Trophoblast cell (in vitro differentiated cells and primary cell): Measurements from ENCODE around the gene OGFOD3.

Experiments used
- DNase-seq, 2 donors: peaks; one replicate each; pipeline ENCODE4 v3.0.0-alpha.2; 2016
- H2AFZ ChIP-seq: 2 replicates; pipeline ENCODE4 v1.6.1; 2013; ENCODE audit warnings: low read length, moderate library complexity, mild to moderate bottlenecking; ENCODE audit not compliant: insufficient read depth, poor library complexity
- H2AK5ac ChIP-seq: 2 replicates; pipeline ENCODE4 v1.6.1; 2013; ENCODE audit warnings: mild to moderate bottlenecking, low read length
- H2BK120ac ChIP-seq: 2 replicates; pipeline ENCODE4 v1.6.1; 2013; ENCODE audit warnings: low read length, mild to moderate bottlenecking, moderate library complexity; ENCODE audit not compliant: insufficient read depth, poor library complexity
- H2BK12ac ChIP-seq: 2 replicates; pipeline ENCODE4 v1.6.1; 2013; ENCODE audit warnings: mild to moderate bottlenecking, low read length, moderate library complexity
- H2BK5ac ChIP-seq: 2 replicates; pipeline ENCODE4 v1.6.1; 2013; ENCODE audit warnings: low read length, low read depth, moderate library complexity, mild to moderate bottlenecking; ENCODE audit not compliant: poor library complexity
- H3K14ac ChIP-seq: 2 replicates; pipeline ENCODE4 v1.6.1; 2013; ENCODE audit warnings: mild to moderate bottlenecking, low read length
- H3K18ac ChIP-seq: 2 replicates; pipeline ENCODE4 v1.6.1; 2013; ENCODE audit warnings: mild to moderate bottlenecking, low read length
- H3K23ac ChIP-seq: 2 replicates; pipeline ENCODE4 v1.6.1; 2013; ENCODE audit warnings: low read length
- H3K27ac ChIP-seq: 2 replicates; pipeline ENCODE4 v1.5.1; 2013; ENCODE audit warnings: low read depth, mild to moderate bottlenecking, inconsistent platforms, low read length, moderate library complexity
- H3K27me3 ChIP-seq: 2 replicates; pipeline ENCODE4 v1.6.1; 2013; ENCODE audit warnings: inconsistent platforms, mild to moderate bottlenecking, low read length, moderate library complexity; ENCODE audit not compliant: insufficient read depth
- H3K36me3 ChIP-seq, 2 experiments: 1 replicate in 1 of 2; 2 replicates in 1 of 2; pipeline ENCODE4 v1.6.1; 2013; ENCODE audit warnings: low read length in 2 of 2, mild to moderate bottlenecking in 2 of 2, moderate library complexity in 1 of 2; ENCODE audit not compliant: insufficient read depth in 2 of 2, control insufficient read depth in 1 of 2
- H3K4ac ChIP-seq: 2 replicates; pipeline ENCODE4 v1.6.1; 2013; ENCODE audit warnings: low read depth, mild to moderate bottlenecking, low read length, moderate library complexity
- H3K4me1 ChIP-seq, 2 experiments: 1 replicate in 1 of 2; 2 replicates in 1 of 2; pipeline ENCODE4 v1.6.1; 2013; ENCODE audit warnings: low read length in 2 of 2, mild to moderate bottlenecking in 2 of 2, moderate library complexity in 1 of 2; ENCODE audit not compliant: insufficient read depth in 2 of 2, control insufficient read depth in 1 of 2
- H3K4me2 ChIP-seq: 2 replicates; pipeline ENCODE4 v1.6.1; 2013; ENCODE audit warnings: inconsistent platforms, mild to moderate bottlenecking, low read length, moderate library complexity
- H3K4me3 ChIP-seq: 2 replicates; pipeline ENCODE4 v1.5.1; 2013; ENCODE audit warnings: mild to moderate bottlenecking, low read depth, low read length, inconsistent platforms
- H3K79me1 ChIP-seq: one replicate; pipeline ENCODE4 v1.6.1; 2013; ENCODE audit warnings: low read length
- H3K79me2 ChIP-seq: 2 replicates; pipeline ENCODE4 v1.6.1; 2013; ENCODE audit warnings: low read length, mild to moderate bottlenecking; ENCODE audit not compliant: control insufficient read depth, insufficient read depth, poor library complexity
- H3K9ac ChIP-seq: 2 replicates; pipeline ENCODE4 v1.6.1; 2013; ENCODE audit warnings: mild to moderate bottlenecking, low read length
- H3K9me3 ChIP-seq: 2 replicates; pipeline ENCODE4 v1.6.1; 2013; ENCODE audit warnings: low read depth, mild to moderate bottlenecking, control low read depth, inconsistent platforms, low read length; ENCODE audit not compliant: insufficient read depth
- H4K12ac ChIP-seq: 2 replicates; pipeline ENCODE4 v1.6.1; 2013; ENCODE audit warnings: low read depth, mild to moderate bottlenecking, low read length, moderate library complexity
- H4K8ac ChIP-seq: 2 replicates; pipeline ENCODE4 v1.6.1; 2013; ENCODE audit warnings: low read depth, mild to moderate bottlenecking, low read length, moderate library complexity
- H4K91ac ChIP-seq: one replicate; pipeline ENCODE4 v1.6.1; 2013; ENCODE audit warnings: low read depth, mild to moderate bottlenecking, low read length, moderate library complexity
- WGBS: extraction: QIAGEN DNeasy Blood & Tissue Kit; methylation state at CpG from one replicate; pipeline ENCODE4 v1.1.7; 2013; ENCODE audit warnings: missing lambda C conversion rate; ENCODE audit not compliant: insufficient read length, insufficient coverage; ENCODE audit errors: extremely low coverage; 5-methylcytosine and 5-hydroxymethylcytosine counted together

The OGFOD3 gene

DNA sequence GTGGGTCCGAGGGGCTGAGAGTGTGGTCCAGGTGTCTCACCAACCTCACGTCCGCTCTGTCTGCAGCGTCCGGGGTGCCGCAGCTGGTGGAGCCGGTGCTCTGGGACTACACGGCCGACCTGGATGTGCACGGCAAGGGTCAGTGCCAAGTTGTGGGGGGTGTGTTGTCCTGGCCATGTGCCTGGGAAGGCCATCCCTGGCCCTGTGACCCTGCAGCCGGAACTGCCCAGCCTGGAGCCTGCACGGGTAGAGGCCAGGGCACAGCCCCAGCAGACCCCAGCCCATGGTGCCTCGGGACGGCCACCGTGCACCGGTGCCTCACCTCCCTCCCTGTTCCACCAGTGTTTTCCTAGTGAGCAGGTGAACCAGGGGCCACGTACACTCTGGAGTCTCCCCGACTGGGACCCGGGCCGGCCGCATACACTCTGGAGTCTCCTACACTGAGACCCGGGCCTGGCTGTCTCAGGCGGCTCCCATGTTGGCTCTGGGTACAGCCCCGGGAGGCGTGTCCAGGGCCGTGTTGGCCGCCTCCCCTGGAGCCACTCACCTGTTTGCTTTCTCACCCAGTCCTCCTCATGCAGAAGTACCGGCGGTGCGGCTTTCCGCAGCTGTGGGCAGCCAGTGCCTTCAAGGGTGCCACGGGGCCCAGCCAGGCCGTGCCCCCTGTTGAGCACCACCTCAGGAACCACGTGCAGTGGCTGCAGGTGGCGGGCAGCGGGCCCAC lies 18.4 kb upstream of the OGFOD3 start:
- no CpG with 5 or more reads among the region's 36 CpGs for WGBS
- Histone ChIP-seq H3K27ac (no peak overlapping the region), H3K4ac (no peak overlapping the region)

GRCh38 chr17:82435601-82436583 lies 17.5 kb upstream of the OGFOD3 start:
- no peak overlapping the region for H2AFZ ChIP-seq
- no peak overlapping the region for H3K18ac ChIP-seq
- no peak overlapping the region for H3K23ac ChIP-seq
- no peak overlapping the region for H4K12ac ChIP-seq
- no peak overlapping the region for H3K9ac ChIP-seq
- no peaks in the 10 kb centered on the region for H3K27me3 ChIP-seq
- no peak for DNase-seq
- peaks cover 3% of the 10 kb centered on the region for H3K9me3 ChIP-seq
- H3K4ac ChIP-seq = no peak overlapping the region
- no peak overlapping the region for H3K4me3 ChIP-seq
- peaks cover 6 to 7% of the 10 kb centered on the region in 2 experiments for H3K36me3 ChIP-seq
- H2AK5ac ChIP-seq = peak overlapping the region; percentile 3
- H3K4me2 ChIP-seq = no peak overlapping the region
- WGBS = no CpG with 5 or more reads among the region's 43 CpGs
- no peak overlapping the region for H4K91ac ChIP-seq
- no peaks in the 10 kb centered on the region for H3K79me2 ChIP-seq
- no peak overlapping the region for H2BK5ac ChIP-seq
- H2BK120ac ChIP-seq = no peak overlapping the region
- peaks cover 5% of the 10 kb centered on the region in 2 experiments for H3K4me1 ChIP-seq
- no peaks in the 10 kb centered on the region for H3K79me1 ChIP-seq
- no peak overlapping the region for H3K27ac ChIP-seq
- no peak overlapping the region for H2BK12ac ChIP-seq
- H3K14ac ChIP-seq = no peak overlapping the region
- no peak overlapping the region for H4K8ac ChIP-seq

More for the DNA sequence above, 18.4 kb upstream of the OGFOD3 start:
- no peak overlapping the region for H2BK120ac ChIP-seq
- H3K4me2 ChIP-seq = no peak overlapping the region
- H3K79me1 ChIP-seq = no peaks in the 10 kb centered on the region
- no peak overlapping the region for H3K14ac ChIP-seq
- no peak overlapping the region for H3K18ac ChIP-seq
- peaks cover 5% of the 10 kb centered on the region in 2 experiments for H3K4me1 ChIP-seq
- DNase-seq = no peak
- no peak overlapping the region for H2BK5ac ChIP-seq
- peaks cover 3% of the 10 kb centered on the region for H3K9me3 ChIP-seq
- H4K8ac ChIP-seq = no peak overlapping the region
- H3K36me3 ChIP-seq = peaks cover 6 to 9% of the 10 kb centered on the region in 2 experiments
- no peak overlapping the region for H3K23ac ChIP-seq
- no peak overlapping the region for H4K12ac ChIP-seq
- H3K27me3 ChIP-seq = no peaks in the 10 kb centered on the region
- no peaks in the 10 kb centered on the region for H3K79me2 ChIP-seq
- no peak overlapping the region for H2BK12ac ChIP-seq
- H2AFZ ChIP-seq = no peak overlapping the region
- H3K4me3 ChIP-seq = no peak overlapping the region
- no peak overlapping the region for H3K9ac ChIP-seq
- no peak overlapping the region for H2AK5ac ChIP-seq
- no peak overlapping the region for H4K91ac ChIP-seq

GRCh38 chr17:82435103-82435502 lies 16.7 kb upstream of the OGFOD3 start:
- H3K23ac ChIP-seq = no peak overlapping the region
- no peak overlapping the region for H3K4me3 ChIP-seq
- H4K91ac ChIP-seq = no peak overlapping the region
- peak; percentile 95 to 97 for DNase-seq
- peaks cover 6 to 7% of the 10 kb centered on the region in 2 experiments for H3K36me3 ChIP-seq
- no CpG with 5 or more reads among the region's 12 CpGs for WGBS
- H3K4me2 ChIP-seq = no peak overlapping the region
- H3K18ac ChIP-seq = no peak overlapping the region
- no peak overlapping the region for H2BK12ac ChIP-seq
- no peak overlapping the region for H3K4ac ChIP-seq
- H3K4me1 ChIP-seq = peaks cover 5% of the 10 kb centered on the region in 2 experiments
- H3K79me1 ChIP-seq = no peaks in the 10 kb centered on the region
- no peak overlapping the region for H2BK120ac ChIP-seq
- H3K9ac ChIP-seq = no peak overlapping the region
- peak overlapping the region; percentile 3 for H2AK5ac ChIP-seq
- no peaks in the 10 kb centered on the region for H3K79me2 ChIP-seq
- no peak overlapping the region for H4K12ac ChIP-seq
- H3K27me3 ChIP-seq = no peaks in the 10 kb centered on the region
- H2BK5ac ChIP-seq = no peak overlapping the region
- H2AFZ ChIP-seq = no peak overlapping the region
- peaks cover 3% of the 10 kb centered on the region for H3K9me3 ChIP-seq
- no peak overlapping the region for H4K8ac ChIP-seq
- no peak overlapping the region for H3K27ac ChIP-seq
- no peak overlapping the region for H3K14ac ChIP-seq

GRCh38 chr17:82434216-82434565 lies 15.8 kb upstream of the OGFOD3 start:
- no peak overlapping the region for H3K23ac ChIP-seq
- H3K4me1 ChIP-seq = peaks cover 5% of the 10 kb centered on the region in 2 experiments
- no peak overlapping the region for H3K4ac ChIP-seq
- no peak overlapping the region for H3K4me2 ChIP-seq
- no peak overlapping the region for H2AK5ac ChIP-seq
- no peak overlapping the region for H3K27ac ChIP-seq
- H4K8ac ChIP-seq = no peak overlapping the region
- peaks cover 6 to 7% of the 10 kb centered on the region in 2 experiments for H3K36me3 ChIP-seq
- no CpG with 5 or more reads among the region's 3 CpGs for WGBS
- no peak overlapping the region for H2BK120ac ChIP-seq
- H3K14ac ChIP-seq = no peak overlapping the region
- H2AFZ ChIP-seq = no peak overlapping the region
- H3K79me1 ChIP-seq = no peaks in the 10 kb centered on the region
- no peak overlapping the region for H2BK5ac ChIP-seq
- no peak overlapping the region for H2BK12ac ChIP-seq
- H3K9me3 ChIP-seq = peaks cover 3% of the 10 kb centered on the region
- no peak overlapping the region for H4K91ac ChIP-seq
- DNase-seq = no peak
- H3K79me2 ChIP-seq = no peaks in the 10 kb centered on the region
- H3K27me3 ChIP-seq = no peaks in the 10 kb centered on the region
- no peak overlapping the region for H3K18ac ChIP-seq
- no peak overlapping the region for H3K9ac ChIP-seq
- H4K12ac ChIP-seq = no peak overlapping the region
- H3K4me3 ChIP-seq = no peak overlapping the region
